ENCODE results near the gene GRAMD1A.

The GRAMD1A gene

DNA sequence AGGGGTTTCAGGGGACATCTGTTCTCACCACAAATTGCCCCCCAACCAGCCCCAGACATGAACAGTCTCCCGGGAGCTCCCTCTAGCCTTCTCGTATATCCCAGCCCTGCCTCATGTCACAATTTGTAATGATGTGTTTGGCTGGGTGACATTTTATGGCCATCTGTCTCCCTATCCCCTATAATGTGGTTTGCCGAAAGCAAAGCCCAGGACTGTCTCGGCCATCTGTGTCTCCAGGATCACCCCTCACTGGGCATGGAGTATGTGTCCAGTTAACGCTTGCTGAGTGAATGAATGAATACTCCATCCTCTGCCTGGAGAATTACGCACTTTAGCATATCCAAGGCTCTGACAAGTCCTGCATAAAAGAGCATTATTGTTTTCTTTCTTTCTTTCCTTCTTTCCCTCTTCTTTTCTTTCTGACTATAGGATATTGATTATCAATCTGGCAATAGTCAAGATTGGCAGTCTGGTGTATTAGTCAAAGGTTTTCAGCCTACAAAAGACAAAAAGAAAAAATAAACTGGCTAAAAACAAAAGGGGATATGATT is 56.5 kb downstream of the GRAMD1A start:
- DNase-seq: no peak

DNA sequence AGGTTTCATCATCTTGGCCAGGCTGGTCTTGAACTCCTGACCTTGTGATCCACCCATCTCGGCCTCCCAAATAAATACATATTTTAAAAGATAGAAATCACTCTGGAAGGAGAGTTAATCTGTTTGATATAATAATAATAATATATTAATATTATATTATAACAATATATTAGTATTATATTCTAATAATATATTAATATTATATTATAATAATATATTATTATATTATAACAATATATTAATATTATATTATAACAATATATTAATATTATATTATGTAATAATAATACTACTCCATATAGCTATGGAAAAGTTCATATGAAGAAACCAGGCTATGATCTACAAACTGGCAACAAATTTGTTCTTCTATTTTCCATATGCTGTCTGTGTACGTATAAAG is 58.2 kb downstream of the GRAMD1A start:
- no peak for DNase-seq

DNA sequence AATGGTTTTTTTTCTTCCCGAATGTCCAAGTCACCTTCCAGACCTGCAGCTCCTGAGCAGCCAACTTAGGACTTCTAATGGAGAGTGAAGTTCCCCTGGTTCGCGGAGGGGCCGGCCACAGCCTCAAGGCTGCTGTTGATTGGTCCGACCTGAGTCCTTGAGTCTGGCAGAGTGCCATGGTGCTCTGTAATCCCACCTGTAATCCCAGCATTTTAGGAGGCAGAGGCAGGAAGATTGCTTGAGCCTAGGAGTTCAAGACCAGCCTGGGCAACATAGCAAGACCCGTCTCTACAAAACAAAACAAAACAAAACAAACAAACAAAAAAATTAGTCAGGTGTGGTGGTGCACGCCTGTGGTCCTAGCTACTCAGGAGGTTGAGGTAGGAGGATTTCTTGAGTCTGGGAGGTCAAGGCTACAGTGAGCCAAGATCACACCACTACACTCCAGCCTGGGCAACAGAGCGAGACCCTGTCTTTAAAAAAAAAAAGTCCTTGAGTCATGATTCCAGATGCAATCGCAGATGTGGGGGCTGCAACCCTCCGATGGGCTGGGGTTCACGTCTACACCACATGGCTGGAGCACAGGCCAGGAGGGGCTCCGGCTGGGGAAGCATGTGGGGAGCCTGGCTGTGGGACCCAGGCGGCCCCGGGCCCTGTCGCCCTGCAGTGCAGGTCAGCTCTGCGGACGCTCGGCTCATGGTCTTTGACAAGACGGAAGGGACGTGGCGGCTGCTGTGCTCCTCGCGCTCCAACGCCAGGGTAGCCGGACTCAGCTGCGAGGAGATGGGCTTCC is 59.1 kb downstream of the GRAMD1A start:
- no peak for DNase-seq

DNA sequence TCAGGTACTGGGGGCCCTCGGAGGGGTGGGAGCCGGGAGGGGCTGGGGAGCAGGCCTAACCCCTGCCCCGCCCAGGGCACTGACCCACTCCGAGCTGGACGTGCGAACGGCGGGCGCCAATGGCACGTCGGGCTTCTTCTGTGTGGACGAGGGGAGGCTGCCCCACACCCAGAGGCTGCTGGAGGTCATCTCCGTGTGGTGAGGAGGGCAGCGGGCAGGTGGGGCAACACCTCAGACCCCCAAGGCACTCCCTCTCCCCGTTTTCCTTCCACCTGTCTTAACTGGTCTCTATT is 59.6 kb downstream of the GRAMD1A start:
- DNase-seq: no peak

DNA sequence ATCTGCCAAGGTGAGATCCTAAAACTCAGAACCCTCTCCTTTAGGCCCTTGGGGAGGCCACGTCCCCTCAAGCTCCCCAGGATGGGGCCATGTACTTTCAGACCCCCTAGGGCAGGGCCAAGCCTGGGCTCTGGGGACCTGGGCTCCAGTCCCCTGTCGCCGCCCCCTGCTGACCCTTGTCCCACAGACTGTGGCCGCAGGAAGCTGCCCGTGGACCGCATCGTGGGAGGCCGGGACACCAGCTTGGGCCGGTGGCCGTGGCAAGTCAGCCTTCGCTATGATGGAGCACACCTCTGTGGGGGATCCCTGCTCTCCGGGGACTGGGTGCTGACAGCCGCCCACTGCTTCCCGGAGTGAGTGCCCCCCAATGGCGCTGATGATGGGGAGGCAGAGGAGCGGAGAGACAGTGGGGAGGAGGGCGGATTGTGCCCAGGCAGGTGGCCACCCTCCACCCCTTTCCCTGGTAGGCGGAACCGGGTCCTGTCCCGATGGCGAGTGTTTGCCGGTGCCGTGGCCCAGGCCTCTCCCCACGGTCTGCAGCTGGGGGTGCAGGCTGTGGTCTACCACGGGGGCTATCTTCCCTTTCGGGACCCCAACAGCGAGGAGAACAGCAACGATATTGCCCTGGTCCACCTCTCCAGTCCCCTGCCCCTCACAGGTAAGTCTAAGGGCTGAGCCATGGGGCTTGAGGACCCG is 60.2 kb downstream of the GRAMD1A start:
- no peak for DNase-seq

DNA sequence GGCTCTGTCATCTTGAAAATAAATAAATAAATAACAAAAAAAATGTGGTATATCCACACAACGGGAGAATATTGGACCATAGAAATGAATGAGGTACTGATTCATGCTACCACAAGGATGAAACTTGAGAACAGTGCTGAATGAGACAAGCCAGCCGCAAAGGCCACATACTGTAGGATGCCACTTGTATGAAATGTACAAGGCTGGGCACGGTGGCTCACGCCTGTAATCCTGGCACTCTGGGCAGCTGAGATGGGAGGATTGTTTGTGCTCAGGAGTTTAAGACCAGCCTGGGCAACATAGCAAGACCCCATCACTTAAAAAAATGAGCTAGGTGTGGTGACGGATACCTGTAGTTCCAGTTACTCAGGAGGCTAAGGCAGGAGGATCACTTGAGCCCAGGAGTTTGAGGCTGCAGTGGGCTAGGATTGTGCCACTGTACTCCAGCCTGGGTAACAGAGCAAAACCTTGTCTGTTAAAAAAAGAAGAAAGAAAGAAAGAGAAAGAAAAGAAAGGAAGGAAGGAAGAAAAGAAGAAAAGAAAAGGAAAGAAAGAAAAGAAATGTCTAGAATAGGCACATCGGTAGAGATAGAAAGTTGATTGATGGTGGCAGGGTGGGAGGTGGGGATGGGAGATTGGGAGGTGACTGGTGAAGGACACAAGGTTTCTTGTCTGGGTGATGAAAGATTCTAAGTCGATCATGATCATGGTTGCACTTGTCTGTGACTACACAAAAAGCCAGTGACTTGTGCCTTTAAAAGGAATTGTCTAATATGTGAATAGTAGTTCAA is 61.7 kb downstream of the GRAMD1A start:
- peak; percentile 13 for DNase-seq

DNA sequence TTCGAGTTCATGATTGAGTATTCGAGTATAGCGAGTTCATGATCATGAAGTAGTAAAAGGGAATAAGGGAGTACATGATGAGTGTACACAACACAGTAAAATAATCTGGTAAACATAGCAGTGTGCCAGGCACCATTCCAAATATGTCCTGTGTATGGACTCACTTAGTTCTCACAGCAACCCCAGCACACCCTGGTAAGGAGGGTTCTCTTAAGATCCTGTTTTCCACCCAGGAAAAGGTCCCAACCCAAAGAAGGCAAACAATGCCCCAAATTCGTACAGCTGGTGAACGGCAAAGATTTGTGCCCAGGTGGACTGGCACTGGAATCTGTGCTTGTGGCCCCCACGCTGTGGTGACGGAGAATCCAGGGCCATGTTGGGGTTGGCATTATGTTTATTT is 62.8 kb downstream of the GRAMD1A start:
- DNase-seq: no peak

DNA sequence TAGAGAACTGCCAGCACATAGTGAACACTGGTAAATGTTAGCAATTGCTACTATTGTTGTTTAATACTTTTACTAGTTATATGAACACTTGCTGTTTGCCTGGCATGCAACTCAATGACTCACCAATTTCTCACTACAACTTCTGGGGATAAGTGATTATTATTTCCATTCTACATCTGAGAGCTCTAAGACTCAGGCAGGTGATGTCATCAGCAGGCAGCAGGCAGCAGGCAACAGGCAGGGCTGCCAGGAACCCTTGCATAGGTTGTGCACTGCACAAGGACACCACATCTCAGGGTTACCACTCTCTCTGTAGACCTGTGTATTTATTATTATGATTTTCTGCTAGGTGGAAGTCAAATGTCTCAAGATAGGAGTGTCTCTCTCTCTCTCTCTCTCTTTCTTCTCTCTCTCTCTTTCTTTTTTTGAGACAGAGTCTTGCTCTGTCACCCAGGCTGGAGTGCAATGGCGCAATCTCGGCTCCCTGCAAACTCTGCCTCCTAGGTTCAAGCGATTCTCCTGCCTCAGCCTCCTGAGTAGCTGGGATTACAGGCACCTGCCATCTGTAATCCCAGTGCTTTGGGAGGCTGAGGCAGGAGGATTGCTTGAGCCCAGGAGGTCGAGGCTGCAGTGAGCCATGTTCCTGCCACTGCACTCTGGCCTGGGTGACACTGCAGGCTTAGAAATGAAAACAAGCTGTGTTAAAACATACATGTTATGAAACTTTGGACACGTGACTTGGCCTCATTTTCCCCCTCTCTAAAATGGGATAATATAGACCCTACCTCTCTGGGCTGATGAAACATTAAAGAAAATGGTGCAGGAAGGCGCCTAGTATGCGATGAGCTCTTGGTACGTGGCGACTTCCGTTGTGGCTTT is 64.1 kb downstream of the GRAMD1A start:
- DNase-seq: peak; percentile 55

DNA sequence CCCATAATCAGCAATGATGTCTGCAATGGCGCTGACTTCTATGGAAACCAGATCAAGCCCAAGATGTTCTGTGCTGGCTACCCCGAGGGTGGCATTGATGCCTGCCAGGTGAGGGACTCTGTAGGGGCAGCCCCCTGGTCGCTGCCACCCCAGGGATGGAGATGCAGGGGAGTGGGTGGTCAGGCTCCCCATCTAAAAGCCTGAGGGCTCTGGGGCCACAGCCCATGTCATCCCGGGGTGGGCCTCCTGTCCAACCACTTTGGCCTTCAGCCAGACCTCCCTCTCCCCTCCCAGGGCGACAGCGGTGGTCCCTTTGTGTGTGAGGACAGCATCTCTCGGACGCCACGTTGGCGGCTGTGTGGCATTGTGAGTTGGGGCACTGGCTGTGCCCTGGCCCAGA is 65.5 kb downstream of the GRAMD1A start:
- DNase-seq: no peak

DNA sequence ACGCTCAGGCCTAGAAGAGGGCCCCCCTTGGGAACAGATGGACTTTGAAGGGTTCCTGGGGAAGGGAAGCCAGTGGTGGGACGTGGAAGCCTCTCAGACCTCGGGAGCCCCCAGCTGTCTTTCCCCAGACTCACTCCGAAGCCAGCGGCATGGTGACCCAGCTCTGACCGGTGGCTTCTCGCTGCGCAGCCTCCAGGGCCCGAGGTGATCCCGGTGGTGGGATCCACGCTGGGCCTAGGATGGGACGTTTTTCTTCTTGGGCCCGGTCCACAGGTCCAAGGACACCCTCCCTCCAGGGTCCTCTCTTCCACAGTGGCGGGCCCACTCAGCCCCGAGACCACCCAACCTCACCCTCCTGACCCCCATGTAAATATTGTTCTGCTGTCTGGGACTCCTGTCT is 66.0 kb downstream of the GRAMD1A start:
- DNase-seq: no peak

DNA sequence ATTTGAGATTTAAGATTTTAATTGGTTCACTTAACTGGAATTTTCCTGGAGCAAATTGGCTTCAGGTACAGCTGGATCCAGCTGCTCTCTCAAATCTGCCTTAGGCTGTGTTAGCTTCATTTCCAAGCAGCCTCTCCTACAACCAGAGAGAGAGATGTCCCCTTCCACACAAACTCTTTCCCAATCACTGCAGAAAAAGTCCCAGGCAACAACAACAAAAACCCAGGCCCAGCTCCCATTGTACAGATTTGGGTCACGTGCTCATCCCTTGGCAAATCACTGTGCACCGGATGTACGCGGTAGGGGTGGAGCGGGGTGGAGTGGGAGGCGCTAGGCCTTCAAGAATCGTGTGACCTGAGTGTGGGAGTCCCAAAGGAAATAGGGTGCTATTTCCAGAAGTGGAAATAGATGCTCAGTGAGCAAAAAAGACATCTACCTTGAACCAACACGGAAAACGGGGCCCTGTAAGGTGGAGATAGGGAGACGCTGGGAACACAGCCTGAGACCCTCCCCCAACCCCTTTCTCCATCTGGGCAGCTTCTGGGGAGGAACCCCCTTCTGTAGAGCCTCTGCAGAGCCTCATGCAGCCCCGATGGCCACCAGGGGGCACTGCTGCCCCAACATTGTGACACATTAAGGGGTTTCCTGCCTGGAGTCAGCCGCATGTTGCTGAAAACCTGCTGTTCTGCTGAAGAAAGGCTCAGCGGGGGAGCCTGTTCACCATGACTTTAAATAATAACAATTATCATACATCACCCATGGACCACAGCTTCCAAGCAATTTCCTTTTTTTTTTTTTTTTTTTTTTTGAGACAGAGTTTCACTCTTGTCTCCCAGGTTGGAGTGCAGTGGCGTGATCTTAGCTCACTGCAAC is 66.8 kb downstream of the GRAMD1A start:
- DNase-seq: peak; percentile 79

DNA sequence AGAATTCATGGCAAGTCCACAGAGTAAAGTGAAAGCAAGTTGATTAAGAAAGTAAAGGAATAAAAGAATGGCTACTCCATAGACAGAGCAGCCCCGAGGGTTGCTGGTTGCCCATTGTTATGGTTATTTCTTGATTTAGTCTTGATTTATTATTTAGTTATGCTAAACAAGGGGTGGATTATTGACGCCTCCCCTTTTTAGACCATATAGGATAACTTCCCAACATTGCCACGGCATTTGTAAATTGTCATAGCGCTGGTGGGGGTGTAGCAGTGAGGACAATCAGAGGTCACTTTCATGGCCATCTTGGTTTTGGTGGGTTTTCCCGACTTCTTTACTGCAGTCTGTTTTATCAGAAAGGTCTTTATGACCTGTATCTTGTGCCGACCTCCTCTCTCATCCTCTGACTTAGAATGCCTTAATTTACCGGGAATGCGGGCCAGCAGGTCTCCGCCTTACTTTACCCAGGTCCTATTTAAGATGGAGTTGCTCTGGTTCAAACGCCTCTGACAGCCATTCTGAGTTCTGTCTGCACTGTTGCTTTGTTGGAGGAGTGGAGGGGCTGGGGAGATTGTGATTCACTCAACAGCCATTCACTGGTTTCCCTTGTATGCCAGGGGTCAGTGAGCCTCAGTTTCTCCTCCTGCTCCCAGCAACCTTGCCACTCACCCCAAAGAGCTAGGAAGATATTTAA is 69.0 kb downstream of the GRAMD1A start:
- no peak for DNase-seq

DNA sequence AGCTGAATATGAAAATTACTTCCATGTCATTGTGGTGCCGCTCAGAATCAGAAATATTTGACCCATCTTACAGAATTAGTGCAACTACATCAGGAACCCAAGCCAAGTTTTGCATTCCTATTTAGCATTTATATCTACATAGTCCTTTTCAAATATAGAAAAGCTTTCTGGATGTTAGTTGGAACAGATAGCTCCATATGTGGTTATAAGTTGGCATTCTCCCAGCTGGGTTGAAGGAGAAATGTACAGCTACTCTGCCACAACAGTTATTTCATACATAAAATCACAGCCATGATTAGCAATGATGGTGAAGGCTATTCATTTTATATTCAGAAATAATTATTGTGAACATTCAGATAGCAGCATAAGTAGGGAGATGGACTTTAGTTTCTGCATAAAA is 69.6 kb downstream of the GRAMD1A start:
- DNase-seq: peak; percentile 39

DNA sequence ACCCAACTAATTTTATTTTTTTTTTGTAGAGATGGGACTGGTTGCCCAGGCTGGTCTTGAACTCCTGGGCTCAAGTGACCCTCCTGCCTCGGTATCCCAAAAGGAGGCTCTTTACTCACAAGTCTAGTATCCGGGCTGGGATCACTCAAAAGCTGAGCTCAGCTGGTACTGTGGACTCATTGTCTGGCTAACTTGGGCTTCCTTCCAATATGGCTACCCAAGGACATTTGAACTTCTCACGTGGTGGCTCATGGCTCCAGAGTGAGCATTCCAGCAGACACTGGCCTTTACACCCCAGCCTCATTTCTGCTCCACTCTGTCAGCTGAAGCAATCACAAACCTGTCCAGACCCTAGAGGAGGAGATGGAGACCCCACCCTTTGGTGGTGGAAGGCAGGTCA is 70.3 kb downstream of the GRAMD1A start:
- DNase-seq: no peak

DNA sequence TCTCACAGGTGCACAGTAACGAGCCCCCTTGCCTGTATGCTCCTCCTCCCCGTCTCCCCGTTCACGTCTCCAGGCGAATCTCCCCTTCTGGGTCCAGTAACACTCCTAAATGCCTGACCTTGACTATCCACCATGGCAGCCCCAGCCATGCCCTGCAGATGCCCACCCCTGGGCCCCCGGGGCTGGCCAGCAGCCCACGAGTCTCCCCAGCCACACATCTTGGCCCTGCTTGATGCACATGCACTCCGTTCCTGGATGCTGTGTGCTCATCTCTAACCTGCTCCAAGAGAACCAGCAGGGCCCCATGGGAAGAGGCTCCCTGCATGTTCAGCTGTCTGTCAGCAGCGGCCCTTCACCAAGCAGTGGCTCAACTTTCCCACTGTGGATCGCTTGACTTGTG is 73.4 kb downstream of the GRAMD1A start:
- no peak for DNase-seq

DNA sequence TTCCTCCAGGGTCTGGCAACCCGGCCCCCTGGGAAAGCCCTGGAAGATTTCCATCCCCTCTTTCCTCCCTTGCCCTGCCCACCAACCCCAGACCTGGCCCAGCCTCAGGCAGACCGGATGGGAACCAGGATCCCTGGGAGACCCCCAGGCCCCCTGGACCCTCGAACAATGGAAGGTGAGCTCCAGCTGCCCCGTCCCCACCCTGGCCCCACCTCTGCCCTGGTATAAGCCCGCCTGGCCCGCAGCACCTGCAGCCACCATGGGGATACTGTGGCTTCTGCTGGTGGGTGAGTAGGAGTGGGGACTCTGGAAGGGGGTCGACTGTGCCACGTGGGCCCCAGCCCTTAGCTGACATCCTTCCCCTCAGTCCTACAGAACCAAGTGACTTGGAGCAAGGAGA is 73.8 kb downstream of the GRAMD1A start:
- DNase-seq: no peak

DNA sequence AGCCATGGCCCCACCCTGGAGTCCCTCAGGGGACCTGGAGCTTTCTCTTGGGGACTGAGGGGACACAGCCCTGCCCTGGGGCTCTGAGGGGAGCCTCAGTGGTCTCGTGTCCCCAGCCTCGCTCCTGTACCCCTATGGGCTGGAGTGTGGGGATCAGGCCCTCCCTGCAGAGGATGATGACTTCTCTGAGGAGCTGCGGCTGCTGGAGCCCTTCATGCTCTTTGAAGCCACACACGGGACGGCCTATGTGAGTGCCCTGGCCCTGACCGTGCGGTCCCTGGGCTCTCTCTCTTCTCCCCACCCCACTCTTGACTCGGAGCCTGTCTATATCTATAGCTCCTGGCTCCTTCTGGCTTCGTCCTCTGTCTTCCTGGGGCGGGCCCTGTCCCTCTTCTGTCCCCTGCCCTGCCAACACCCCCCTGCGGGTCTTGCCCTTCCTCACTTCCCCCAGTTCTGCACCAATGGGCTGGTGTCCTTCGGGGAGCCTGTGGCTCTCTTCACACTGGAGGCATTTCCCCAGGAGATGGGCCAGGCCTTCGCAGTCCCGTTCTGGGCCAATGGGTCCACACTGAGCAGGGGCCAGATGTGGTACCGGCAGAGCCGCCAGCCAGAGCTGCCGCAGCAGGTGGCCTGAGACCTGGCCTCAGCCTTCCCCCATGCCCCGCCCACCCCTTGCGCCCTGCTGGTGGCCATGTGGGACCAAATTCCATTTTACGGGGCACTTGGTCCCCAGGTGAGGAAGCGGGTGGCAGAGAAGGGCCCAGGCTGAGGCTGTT is 74.5 kb downstream of the GRAMD1A start:
- DNase-seq: no peak

DNA sequence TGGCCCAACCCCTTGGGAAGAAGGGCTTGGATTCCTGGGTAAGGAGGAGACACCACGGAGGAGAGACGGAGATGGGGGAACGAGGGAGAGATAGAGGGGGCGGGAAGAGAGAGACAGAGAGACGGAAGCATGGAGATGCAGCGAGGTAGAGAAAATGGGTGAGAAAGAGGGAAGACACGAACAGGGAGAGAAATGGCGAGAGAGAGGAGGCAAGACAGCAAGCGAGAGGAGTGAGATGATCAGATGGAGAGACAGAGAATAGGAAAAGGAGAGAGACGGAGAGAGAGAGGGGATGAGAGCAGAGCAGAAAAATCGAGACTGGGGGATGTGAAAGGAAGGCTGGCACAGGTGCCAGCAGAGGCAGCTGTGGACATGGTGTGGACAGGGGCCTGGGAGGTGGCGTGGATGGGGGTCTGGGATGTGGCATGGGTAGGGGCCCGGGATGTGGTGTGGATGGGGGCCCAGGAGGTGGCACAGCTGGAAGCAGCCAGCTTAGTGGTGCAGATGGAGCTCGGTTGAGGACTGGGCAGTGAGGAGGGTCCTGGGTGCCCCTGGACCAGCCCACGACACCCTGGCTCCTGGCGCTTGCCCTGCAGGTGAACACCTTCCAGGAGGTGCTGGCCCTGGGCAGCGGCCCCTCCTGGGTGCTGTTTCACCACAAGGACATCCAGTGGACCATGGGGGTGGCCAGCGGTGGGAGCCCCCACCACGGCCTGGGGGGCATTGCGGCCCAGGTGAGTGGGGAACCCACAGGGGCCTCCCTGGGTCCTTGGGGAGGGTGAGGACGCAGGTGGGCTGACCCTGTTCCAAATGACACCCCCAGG is 75.3 kb downstream of the GRAMD1A start:
- no peak for DNase-seq

DNA sequence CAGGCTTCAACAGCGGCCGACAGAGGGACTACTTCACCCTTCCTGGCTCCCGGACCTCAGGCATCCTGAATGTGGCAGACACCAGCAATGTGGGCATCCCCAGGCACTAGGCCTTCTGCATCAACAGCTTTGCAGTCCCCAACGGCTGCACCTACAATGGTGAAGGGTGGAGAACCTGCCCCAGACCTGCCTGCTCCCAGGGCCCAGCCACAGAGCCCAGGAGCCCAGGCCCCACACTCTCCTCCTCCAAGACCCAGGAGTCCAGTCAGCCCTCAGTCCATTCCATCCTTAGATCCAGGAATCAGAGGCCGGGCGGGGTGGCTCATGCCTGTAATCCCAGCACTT is 75.9 kb downstream of the GRAMD1A start:
- DNase-seq: no peak

All from fibroblast of skin of right quadriceps (primary cell).